Uterus (tissue), 2 donors: ENCODE data around the gene DUSP8.

Experiments
- POLR2A ChIP-seq, 2 donors: fragments of 450-650 bp; IDR thresholded peaks; one replicate each; pipeline ENCODE4 v1.6.1; 2016; ENCODE audit warnings: antibody characterized with exemption in 2 of 2, mild to moderate bottlenecking in 1 of 2, moderate library complexity in 1 of 2
- TF ChIP-seq, protein P1 (sequence below), 4 experiments: fragments of 200-600 bp in 2 of 4; fragments of 450-650 bp in 2 of 4; sonication (generic) in 2 of 4; IDR thresholded peaks; one replicate each; pipeline ENCODE4 v1.5.1; 2016 to 2019; ENCODE audit warnings: antibody characterized with exemption in 4 of 4, mild to moderate bottlenecking in 2 of 4, moderate library complexity in 1 of 4

GRCh38 chr11:1618231-1618630, 46.2 kb upstream of the DUSP8 start:
- TF ChIP-seq, protein P1, sequence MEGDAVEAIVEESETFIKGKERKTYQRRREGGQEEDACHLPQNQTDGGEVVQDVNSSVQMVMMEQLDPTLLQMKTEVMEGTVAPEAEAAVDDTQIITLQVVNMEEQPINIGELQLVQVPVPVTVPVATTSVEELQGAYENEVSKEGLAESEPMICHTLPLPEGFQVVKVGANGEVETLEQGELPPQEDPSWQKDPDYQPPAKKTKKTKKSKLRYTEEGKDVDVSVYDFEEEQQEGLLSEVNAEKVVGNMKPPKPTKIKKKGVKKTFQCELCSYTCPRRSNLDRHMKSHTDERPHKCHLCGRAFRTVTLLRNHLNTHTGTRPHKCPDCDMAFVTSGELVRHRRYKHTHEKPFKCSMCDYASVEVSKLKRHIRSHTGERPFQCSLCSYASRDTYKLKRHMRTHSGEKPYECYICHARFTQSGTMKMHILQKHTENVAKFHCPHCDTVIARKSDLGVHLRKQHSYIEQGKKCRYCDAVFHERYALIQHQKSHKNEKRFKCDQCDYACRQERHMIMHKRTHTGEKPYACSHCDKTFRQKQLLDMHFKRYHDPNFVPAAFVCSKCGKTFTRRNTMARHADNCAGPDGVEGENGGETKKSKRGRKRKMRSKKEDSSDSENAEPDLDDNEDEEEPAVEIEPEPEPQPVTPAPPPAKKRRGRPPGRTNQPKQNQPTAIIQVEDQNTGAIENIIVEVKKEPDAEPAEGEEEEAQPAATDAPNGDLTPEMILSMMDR (IDR thresholded peaks at IDR 0.05) = no peak
- no peak for TF ChIP-seq POLR2A (IDR thresholded peaks at IDR 0.05)
